ENCODE data around the gene CDK2.

CDK2 gene

DNA sequence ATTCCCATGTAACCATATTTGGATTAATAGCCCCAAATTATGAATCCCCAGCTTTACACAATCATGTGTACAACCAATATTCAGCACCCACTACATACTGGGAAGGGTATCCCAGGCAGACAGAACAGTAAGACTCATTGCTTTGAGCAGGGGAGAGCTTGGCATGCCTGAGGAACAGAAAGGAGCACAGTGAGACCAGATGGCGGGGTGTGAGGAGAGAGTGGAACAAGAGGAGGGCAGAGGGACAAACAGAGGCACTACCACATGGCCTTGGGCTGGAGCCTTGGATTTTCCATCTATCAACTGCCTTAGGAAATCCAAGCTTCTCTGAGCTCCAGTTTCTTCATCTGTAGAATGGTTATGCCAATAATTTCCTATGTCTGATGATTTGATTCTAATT, 31.9 kb upstream of the CDK2 start:
- H3K4me3 ChIP-seq (ENCODE audit: low read depth, low read length), result no peak overlapping the region

DNA sequence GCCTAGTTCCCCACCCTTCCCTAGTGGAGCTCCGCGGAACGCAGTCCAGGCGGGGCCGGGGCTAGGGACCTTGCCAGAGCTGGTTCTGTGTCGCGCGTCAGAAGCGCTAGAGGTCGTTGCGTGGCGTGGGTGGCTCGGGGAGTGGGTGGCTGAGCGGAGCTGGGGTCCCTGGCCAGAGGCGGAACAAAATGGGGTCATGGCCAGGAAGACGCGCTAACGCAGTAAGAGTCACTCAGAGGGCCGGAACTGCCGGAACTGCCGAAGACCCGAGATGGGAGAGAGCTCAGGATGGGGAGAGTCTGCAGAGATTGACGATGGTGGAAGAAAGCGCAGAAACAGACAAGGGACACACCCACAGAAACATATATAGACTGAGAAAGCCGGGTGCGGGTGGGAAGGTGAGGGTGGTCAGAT, 30.9 kb upstream of the CDK2 start:
- DNase-seq (ENCODE audit: low read depth), result no peak
- H3K4me3 ChIP-seq (ENCODE audit: low read depth, low read length), result peak overlapping the region; percentile 9

More for the DNA sequence above, 31.9 kb upstream of the CDK2 start:
- DNase-seq (ENCODE audit: low read depth), result no peak

DNA sequence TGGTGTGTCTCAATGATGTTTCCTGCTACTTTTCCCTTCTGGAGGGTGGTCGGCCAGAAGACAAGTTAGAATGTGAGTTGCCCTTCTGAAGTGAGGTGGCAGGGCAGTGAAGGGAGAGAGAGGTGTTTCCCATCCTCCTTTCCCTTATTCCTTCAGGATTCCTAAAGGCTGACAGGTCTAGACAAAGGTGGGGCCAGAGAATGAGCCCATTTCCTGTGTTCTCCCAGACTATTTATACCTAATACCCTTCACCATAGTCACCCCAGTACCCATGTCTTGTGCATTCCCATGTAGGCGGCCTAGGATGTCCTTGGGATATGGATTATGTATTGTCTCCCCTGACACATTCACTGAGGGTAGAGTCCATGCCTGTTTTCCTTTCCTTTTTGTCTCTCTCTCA, 28.6 kb upstream of the CDK2 start:
- no peak overlapping the region for H3K4me3 ChIP-seq (ENCODE audit: low read depth, low read length)
- no peak for DNase-seq (ENCODE audit: low read depth)

GRCh38 chr12:55938826-55939501, 27.7 kb upstream of the CDK2 start:
- no peak for DNase-seq (ENCODE audit: low read depth)
- no peak overlapping the region for H3K4me3 ChIP-seq (ENCODE audit: low read depth, low read length)

DNA sequence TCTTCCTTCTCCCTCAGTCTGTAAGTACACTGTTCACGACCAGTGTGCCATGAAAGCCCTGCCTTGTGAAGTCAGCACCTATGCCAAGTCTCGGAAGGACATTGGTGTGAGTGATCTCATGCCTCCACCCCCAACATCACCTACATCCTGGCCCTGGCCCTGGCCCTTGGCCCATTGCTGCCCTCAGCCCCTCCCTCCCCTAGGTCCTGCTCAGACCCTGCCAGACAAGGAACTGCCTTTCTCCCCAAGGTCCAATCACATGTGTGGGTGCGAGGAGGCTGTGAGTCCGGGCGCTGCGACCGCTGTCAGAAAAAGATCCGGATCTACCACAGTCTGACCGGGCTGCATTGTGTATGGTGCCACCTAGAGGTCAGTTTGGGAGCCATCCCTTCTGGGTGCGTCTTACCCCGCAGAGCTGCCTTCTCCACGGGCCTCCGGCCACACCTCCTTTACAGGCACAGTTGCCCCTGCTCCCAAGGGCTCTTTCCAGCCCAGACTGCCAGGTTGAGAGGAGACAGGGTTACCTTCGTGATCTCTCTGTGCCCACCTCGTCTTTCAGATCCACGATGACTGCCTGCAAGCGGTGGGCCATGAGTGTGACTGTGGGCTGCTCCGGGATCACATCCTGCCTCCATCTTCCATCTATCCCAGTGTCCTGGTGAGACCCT, 26.4 kb upstream of the CDK2 start:
- H3K4me3 ChIP-seq (ENCODE audit: low read depth, low read length), result no peak overlapping the region
- DNase-seq (ENCODE audit: low read depth), result peak; percentile 42

DNA sequence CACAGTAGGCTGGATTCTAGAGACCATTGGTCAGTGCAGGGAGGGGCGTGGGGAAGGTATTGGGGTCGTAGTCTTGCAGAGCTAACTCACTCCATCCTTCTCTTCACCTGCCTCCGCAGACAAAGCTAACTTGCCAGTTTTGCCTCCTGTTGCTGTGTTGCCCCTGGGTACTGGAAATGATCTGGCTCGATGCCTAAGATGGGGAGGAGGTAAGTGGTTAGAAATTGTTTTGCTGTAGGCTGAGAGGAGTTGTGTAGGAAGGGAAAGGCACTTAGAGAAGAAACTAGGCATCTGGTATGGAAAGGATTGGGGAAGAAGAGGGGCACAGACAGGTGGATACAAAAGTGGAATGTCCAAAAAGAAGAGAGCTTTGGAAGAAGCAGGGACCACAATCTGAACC, 24.6 kb upstream of the CDK2 start:
- no peak for DNase-seq (ENCODE audit: low read depth)

GRCh38 chr12:55942577-55943136, 24.0 kb upstream of the CDK2 start:
- no peak overlapping the region for H3K4me3 ChIP-seq (ENCODE audit: low read depth, low read length)
- no peak for DNase-seq (ENCODE audit: low read depth)

More for the DNA sequence above, 24.6 kb upstream of the CDK2 start:
- H3K4me3 ChIP-seq (ENCODE audit: low read depth, low read length), result no peak overlapping the region

DNA sequence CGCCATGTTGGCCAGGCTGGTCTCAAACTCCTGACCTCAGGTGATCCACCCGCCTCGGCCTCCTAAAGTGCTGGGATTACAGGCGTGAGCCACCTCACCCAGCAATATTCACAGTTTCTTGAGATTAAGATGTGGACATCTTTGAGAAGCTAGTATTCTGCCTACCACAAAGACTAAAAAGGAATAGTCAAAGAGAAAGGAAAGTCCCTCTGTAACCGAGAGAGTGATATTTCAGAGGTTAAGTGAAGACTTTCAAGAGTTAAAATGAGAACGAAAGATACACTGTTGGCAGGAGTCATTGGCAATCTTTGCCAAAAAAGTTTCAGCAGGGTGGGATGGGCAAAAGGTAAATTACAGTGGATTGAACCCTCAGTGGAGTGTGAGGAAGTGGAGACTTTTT, 20.1 kb upstream of the CDK2 start:
- DNase-seq (ENCODE audit: low read depth), result no peak
- no peak overlapping the region for H3K4me3 ChIP-seq (ENCODE audit: low read depth, low read length)

- H3K4me3 ChIP-seq (ENCODE audit: low read depth, low read length), result no peak overlapping the region
- no peak for DNase-seq (ENCODE audit: low read depth)
Observed at GRCh38 chr12:55955344-55955743, 11.3 kb upstream of the CDK2 start.

- DNase-seq (ENCODE audit: low read depth), result no peak
Observed at GRCh38 chr12:55955800-55956508, 10.7 kb upstream of the CDK2 start.

DNA sequence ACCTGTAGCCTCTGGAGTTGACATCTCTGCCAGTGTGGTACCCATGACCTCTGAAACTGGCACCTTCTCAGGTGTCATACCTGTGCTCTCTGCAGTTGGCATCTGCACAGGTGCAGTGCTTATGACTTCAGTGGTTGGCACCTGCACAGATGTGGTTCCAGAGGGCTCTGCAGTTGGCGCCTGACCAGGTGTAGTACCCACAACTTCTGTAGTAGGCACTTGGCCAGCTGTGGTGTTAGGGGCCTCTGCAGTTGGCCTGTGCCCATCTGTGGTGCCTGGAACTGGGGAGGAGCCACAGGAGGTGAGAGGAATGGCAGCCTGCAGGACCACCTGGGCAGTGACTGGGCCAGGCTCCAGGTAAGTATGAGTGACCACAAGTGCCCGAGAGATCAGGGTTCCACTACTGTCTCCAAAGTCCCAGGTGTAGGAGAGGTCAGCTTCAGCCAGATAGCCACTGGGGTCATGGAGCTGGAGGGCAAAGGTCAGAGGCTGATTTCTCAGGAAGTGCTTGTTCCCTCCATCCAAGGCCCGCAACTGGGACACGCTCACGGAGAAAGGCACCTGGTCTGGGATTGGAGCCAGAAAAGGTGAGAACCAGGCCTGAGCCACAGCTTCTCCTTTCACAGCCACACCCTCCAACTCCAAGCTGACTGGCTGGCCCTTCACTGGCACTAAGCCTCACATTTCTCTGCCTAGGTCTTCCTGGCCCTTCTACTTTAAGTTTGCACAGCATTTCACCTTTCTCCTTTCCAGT, 9.3 kb upstream of the CDK2 start:
- H3K4me3 ChIP-seq (ENCODE audit: low read depth, low read length), result no peak overlapping the region

More at GRCh38 chr12:55955800-55956508, 10.7 kb upstream of the CDK2 start:
- H3K4me3 ChIP-seq (ENCODE audit: low read depth, low read length), result no peak overlapping the region

GRCh38 chr12:55963760-55964159, 2.9 kb upstream of the CDK2 start:
- DNase-seq (ENCODE audit: low read depth), result no peak
- no peak overlapping the region for H3K4me3 ChIP-seq (ENCODE audit: low read depth, low read length)

More for the DNA sequence above, 9.3 kb upstream of the CDK2 start:
- DNase-seq (ENCODE audit: low read depth), result no peak

DNA sequence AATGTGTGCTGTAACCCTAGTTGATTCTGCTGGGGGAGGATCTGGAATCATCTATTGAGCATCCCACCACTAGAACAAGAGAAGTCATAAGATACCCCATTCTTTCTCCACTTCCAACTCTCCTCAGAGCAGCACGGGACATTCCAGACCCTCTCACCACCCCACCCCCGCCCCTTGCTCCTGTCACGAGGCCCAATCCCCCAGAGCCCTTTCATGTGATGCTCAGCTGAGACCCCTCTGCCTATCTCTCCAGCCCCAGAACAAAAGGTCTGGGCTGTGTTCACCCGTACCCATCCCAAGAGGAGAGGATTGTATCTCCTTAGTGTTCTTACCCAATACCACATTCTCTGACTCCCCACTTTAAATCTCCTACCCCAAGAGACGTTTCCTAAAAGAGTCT, 1.4 kb upstream of the CDK2 start:
- no peak overlapping the region for H3K4me3 ChIP-seq (ENCODE audit: low read depth, low read length)
- DNase-seq (ENCODE audit: low read depth), result no peak

DNA sequence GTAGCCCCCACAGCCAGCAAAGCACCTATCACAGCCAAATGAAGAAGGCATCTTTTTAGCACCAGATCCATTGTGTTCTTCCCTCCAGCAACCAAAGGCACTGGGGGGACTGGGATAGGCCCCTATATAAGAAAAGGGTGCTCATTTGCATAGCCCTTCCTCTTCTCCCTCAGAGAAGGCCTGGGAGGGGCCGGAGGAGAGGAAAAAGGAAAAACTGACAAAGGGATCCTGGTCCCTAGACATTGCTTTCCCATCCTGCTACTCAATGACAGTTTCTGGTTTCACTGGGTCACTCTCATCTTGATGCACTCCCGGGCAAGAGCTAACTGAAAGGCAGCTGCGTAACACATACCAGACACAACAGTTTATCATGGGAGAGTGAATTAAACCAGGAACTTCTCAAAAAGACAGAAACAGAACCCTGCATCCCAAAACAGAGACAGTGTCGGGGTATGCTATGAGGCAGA, 656 bp upstream of the CDK2 start, which contains the start of gene PMEL:
PMEL (minus strand) TSS at position 102 of the 467 bp plus-strand sequence; CDS start at position 71, 31 bp downstream.
- H3K4me3 ChIP-seq (ENCODE audit: low read depth, low read length), result peak within 1 kb of the TSS; percentile 90
- DNase-seq (ENCODE audit: low read depth), result no peak

DNA sequence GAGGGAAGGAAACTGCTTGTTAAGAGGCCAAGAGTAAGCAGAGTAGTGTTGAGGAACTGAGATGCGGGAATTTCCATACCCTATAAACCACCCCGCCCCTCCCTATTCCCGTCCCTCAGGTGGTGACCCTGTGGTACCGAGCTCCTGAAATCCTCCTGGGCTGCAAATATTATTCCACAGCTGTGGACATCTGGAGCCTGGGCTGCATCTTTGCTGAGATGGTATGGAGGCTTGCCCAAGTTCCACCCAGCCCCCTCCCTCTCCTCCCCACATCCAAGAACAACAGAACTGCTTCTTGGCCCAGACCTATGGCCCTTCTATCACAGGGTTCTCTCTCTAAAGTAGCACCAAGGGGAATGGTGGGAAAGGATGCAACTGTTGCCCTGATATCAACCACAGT, 2.7 kb downstream of the CDK2 start:
- DNase-seq (ENCODE audit: low read depth), result no peak
- H3K4me3 ChIP-seq (ENCODE audit: low read depth, low read length), result no peak overlapping the region

GRCh38 chr12:55970775-55971174, 4.1 kb downstream of the CDK2 start:
- DNase-seq (ENCODE audit: low read depth), result peak; percentile 65
- H3K4me3 ChIP-seq (ENCODE audit: low read depth, low read length), result no peak overlapping the region

DNA sequence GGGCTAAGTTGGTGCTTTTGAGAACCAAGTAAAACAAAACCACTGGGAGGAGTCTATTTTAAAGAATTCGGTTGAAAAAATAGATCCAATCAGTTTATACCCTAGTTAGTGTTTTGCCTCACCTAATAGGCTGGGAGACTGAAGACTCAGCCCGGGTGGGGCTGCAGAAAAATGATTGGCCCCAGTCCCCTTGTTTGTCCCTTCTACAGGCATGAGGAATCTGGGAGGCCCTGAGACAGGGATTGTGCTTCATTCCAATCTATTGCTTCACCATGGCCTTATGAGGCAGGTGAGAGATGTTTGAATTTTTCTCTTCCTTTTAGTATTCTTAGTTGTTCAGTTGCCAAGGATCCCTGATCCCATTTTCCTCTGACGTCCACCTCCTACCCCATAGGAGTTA, 5.4 kb downstream of the CDK2 start:
- peak; percentile 26 for DNase-seq (ENCODE audit: low read depth)
- H3K4me3 ChIP-seq (ENCODE audit: low read depth, low read length), result no peak overlapping the region

- H3K4me3 ChIP-seq (ENCODE audit: low read depth, low read length), result peak overlapping the region; percentile 69
Observed at GRCh38 chr12:55972456-55972855, 5.8 kb downstream of the CDK2 start.

GRCh38 chr12:55972911-55973598, 6.4 kb downstream of the CDK2 start:
- peak; percentile 9 for DNase-seq (ENCODE audit: low read depth)
- peak overlapping the region; percentile 69 for H3K4me3 ChIP-seq (ENCODE audit: low read depth, low read length)

More at GRCh38 chr12:55972456-55972855, 5.8 kb downstream of the CDK2 start:
- DNase-seq (ENCODE audit: low read depth), result no peak

Data from skeletal muscle cell (primary cell).